GM10847 (cell line): ENCODE results near the gene CDK9.

ENCODE experiments used
- POLR2A ChIP-seq: IDR thresholded peaks from 2 replicates; pipeline ENCODE4 v1.6.1; 2011; ENCODE audit not compliant: insufficient read length; ENCODE audit errors: extremely low read depth

The CDK9 gene

DNA sequence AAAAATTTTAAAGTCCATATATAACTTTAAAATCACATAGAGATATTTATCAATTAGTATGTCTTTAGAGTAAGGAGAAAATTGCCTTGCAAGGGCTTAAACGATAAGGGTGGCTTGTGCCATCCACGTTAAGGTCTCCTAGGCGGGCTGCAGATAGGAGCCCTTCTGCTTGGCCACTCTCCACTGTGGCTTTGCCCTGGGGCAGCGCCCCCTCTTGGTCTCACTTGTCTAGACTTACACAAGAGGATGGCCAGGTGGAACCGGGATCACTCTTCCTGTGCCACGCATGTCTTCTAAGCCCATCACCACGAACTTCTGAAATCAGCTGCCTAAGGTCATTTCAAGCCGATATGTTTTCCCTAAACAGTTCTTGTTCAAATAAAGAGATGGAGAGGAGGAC lies 19.8 kb downstream of the CDK9 start:
- TF ChIP-seq POLR2A = no peak

DNA sequence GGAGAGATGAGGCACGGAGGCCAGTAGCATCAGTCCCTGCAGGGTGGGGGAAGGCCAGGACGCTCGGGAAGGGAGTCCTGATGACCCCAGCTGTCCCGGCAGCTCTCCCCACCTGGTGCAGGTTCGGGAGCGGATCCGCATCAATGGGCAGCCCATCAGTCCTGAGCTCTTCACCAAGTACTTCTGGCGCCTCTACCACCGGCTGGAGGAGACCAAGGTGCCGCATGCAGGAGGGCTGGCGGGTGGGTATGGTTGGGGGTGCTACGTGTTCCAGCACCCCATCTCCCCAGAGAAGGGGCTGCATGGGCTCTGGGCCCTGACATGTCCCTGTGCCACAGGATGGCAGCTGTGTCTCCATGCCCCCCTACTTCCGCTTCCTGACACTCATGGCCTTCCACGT lies 21.0 kb downstream of the CDK9 start:
- TF ChIP-seq POLR2A = no peak

DNA sequence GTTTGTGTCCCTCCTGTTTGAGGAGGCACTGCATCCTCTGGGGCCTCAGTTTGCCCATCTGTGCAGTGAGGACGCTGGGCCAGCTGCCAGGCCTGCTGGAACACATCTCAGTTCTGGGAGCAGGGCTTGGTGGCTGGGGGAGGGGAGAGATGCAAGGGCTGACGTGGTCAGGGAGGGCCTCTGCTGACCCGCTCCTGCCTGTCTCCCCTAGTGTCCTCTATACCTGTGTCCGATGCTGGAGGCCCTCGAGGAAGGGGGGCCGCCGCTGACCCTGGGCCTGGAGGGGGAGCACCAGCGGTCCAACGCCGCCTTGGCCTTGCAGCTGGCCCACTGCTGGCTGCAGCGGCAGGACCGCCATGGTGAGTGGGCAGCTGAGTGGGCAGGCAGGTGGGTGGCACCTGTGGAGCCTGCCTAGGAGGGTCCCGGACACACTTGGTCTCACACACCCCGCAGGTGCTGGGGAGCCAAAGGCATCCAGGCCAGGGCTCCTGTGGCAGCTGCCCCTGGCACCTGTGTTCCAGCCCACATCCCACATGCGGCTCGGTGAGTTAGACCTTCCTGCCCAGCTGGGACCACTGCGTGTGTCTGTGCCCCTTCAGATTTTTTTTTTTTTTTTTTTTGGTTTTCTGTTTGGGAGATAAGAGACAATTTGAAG lies 22.6 kb downstream of the CDK9 start:
- no peak for TF ChIP-seq POLR2A

DNA sequence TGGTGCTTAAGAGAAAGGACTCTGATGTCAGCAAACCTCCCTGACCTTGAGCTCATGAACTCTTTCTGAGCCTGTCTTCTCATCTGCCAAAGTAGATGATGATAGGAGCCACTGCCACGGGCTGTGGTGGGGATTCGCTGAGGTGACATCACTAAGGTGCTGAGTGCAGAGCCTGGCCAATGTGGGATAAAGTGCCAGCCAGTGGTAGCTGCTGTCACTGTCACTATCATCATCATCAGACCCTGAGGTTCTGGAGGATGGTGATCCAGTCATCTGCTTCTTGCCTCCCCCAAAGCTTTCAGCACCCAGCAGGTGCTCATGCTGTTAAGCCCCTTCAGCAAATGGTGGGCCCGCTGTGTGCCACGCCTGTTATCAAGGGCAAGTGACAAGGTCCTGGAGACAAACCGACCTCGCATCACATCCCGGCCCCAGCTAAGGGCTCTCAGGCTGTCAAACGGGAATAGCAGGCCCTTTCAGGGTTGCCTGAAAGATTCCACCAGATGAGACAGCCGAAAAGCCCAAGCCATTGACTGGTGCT lies 23.2 kb downstream of the CDK9 start:
- TF ChIP-seq POLR2A = no peak

DNA sequence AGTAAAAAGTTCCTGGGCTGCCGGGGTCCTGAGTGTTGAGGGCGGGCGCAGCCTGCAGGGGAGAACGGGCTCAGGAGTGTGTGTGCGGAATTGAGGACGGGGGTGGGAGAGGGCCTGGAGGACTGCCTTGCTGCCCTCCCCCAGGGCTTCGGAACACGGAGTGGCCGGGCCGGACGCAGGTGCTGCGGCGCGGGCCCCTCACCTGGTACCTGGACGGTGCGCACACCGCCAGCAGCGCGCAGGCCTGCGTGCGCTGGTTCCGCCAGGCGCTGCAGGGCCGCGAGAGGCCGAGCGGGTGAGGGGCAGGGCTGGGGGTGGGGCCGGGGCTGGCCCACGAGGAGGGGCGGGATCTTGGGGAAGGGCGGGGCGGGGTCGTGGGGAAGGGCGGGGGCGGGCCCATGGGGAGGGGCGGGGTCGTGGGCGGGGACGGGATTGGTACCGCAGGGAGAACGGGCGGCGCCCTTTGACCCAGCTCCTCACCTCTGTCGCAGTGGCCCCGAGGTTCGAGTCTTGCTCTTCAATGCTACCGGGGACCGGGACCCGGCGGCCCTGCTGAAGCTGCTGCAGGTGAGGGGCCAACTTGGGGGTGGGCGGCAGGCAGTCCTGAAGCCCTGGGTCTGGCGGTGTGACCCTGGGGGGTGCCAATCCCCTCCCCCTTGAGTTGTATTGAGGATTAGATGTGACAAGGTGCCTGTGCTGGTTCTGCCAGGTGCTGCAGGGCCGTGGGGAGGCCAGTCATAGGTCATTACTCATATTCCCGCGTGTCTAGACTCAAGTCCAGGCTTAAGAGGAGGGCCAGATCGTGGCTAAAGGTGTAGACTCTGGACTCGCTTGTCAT lies 23.9 kb downstream of the CDK9 start:
- no peak for TF ChIP-seq POLR2A

DNA sequence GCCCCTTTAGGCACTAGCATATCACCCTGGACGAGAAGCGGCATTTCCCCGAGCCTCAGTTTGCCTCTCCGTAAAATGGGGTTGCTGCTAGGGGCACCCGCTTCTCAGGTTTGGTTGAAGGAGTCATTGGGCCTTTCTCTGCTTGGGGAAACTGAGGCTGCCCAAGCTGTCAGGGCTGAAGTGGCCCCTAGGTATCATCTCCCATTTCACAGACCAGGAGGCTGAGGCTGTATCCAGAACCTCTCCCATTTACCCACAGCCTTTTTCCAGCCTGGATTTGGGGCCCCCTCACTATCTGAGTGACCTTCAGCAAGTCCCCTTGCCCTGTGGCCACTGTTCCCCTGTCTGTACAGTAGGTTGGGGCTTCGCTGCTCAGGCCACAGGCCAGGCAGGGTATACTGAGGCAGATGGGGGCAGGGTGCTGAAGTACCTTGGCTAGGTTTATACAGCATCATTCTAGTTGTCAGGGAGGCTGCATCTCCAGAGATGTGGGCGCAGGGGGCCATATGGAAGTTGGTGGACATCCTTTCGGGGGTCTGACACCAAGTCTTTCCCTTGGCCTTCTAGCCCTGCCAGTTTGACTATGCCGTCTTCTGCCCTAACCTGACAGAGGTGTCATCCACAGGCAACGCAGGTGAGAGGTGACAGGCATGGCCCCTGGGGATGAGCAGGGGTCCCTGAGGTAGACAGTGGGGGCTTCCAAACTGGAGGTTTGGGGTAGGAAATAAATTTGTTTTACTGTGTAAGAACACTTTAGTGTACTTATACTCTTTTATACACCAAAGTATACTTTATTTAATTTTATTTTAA lies 24.7 kb downstream of the CDK9 start:
- TF ChIP-seq POLR2A = no peak

DNA sequence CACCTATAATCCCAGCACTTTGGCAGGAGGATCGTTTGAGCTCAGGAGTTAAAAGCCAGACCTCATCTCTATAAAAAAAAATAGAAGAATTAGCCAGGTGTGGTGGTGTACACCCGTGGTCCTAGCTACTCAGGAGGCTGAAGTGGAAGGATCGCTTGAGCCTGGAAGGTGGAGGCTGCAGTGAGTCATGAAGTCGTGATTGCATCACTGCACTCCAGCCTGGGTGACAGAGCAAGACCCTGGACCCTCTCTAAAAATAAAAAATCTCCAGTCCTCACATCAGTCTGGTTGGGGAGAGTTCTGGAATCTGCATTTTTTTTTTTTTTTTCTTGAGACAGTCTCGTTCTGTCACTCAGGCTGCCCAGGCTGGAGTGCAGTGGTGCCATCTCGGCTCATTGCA lies 26.2 kb downstream of the CDK9 start:
- TF ChIP-seq POLR2A = no peak

DNA sequence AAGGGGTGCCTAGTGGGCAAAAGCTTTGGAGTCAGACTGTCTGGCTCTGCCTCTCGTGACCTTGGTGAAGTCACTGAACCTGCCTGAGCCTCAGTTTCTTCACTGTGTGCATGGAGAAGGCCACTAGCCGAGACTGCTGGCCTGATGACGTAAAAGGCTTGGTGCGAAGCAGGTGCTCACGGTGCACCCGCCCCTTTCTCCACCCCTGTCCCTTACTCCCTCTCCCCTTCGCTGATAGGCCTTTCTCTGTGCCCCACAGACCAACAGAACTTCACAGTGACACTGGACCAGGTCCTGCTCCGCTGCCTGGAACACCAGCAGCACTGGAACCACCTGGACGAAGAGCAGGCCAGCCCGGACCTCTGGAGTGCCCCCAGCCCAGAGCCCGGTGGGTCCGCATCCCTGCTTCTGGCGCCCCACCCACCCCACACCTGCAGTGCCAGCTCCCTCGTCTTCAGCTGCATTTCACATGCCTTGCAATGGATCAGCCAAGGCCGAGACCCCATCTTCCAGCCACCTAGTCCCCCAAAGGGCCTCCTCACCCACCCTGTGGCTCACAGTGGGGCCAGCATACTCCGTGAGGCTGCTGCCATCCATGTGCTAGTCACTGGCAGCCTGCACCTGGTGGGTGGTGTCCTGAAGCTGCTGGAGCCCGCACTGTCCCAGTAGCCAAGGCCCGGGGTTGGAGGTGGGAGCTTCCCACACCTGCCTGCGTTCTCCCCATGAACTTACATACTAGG lies 27.3 kb downstream of the CDK9 start:
- TF ChIP-seq POLR2A = no peak

DNA sequence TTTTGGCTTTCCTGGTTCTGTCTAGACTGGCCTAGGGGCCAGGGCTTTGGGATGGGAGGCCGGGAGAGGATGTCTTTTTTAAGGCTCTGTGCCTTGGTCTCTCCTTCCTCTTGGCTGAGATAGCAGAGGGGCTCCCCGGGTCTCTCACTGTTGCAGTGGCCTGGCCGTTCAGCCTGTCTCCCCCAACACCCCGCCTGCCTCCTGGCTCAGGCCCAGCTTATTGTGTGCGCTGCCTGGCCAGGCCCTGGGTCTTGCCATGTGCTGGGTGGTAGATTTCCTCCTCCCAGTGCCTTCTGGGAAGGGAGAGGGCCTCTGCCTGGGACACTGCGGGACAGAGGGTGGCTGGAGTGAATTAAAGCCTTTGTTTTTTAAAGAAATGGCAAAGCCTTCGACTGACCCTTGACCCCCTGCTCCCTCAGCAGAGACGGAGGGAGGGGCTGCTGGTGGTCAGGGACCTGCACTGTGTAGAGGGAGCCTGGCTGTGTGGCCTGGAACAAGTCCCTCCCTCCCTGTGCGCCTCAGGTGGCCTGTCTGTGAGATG lies 27.9 kb downstream of the CDK9 start:
- TF ChIP-seq POLR2A = no peak

DNA sequence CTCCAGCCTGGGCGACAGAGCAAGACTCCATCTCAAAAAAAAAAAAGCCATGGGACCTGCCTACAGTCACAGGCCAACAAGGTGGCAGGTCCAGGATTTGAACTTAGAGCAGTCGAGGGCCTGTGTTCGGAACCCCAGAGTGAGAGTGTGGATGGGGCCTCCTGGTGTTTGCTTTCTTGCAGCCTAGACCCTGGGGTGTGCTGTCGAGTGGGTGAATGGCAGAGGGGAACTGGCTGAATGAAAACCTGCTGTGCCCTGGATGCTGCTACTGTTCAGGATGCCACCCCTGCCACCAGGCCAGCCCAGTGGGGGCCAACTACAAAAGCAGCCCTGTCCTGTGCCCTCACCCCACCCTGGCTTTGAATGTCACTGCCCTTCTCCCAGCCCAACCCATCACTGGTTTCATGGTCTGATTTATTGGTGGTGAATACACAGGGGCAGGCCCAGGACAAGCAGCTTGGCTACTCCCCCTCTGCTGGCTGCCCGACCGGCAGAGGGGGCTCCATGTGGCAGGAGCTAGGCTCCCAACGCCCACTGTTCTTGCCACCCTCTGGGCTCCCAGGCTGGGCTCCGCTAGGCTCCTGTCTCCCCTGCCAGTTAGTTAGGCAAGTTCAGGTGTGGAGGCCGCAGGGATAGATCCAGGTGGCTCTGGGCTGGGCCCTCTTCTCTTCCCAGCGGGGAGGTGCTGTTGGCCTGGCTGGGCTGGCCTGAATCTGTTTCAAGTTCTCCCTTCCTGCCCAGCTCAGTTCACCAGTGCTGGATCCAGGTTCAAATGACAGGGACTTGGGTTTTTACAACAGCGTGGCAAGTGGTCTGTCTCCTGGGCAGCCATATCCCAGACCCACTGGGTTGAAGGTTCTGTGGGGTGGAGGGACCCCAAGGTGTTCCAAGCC lies 29.0 kb downstream of the CDK9 start:
- TF ChIP-seq POLR2A = no peak

DNA sequence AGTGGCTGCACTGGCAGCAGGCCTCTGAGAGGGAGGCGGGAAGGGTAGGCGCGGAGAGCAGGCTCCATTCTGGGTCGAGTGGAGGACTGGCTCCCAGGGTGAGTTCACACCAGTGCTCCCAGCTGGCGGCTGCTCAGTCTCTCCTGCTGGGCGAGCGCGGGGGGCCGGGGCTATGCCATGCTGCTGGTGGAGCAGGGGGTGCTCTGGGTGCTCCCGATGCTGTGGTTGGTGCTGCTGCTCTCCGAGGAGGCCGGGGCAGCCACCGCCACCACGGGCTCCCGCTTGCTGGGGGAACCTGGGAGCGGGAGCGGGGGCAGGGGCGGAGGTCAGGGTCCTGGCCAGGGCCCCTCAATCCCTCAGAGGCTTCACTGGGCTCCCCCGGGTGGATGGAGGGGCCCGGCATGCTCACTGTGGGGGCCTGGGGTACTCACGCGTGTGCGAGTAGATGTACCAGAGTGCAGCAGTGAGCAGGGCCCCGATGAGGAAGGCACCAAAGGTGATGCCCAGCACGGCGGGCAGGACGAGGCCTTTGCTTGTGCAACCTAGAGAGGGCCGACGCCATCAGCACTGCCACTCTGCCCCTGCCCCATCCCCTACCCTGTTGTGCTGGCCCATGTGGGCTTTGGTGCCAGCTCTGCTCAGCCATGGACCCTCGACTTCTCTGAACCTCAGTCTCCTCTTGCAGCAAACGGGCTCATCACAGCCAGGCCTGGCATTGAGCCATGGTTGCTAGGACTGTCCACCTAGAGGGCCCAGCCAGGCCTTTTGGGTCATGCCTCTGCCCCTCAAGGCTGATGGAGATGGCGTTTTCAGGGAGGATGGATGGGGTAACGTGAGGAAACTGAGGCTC lies 29.9 kb downstream of the CDK9 start:
- TF ChIP-seq POLR2A = no peak

DNA sequence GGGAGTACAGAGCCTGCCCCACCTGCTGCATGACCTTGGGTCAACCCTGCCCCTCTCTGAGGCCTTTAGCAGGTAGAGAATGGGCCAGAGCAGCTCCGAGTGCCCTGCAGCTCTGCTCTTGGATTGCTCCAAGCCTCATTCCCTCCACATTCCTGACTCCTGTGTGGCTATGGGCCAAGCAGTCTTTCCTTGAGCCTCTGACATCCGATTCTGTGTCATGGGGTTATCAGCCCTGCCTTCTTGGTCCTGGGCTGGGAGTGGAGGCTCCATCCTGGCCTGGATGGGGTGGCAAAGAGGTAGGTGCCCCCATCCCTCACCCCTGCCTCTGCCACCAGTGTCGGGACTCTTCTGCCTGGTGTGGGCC lies 30.5 kb downstream of the CDK9 start:
- no peak for TF ChIP-seq POLR2A

DNA sequence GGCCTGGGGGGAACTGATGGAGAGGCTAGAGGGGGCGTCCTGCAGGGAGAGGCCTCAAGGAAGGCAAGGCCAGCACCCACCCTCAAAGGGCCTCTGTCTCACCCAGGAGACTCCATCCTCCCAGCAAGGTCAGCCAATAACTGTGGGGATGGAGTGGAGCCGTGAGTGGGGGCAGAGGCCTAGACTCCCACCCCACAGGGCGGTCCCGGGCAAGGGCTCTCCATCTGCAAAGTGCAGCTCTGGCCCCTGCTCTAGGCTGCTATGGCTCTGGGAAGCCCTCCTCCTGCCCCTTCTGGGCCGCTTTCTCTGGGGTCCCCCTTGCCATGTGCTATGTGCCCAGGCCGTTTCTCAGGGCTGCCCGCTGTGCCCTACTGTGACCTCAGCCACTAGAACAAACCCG lies 30.9 kb downstream of the CDK9 start:
- no peak for TF ChIP-seq POLR2A
